C4-2B (cell line): Measurements from ENCODE around the gene C16orf95.

Experiments used
- H3K27ac ChIP-seq: fragments of 450-650 bp; 2 replicates; pipeline ENCODE4 v1.5.1; 2017
- CTCF ChIP-seq: fragments of 450-650 bp; conservative IDR thresholded peaks from 2 replicates; pipeline ENCODE4 v1.5.1; 2017; ENCODE audit warnings: mild to moderate bottlenecking
- ZFX ChIP-seq: fragments of 450-650 bp; IDR thresholded peaks from 2 replicates; pipeline ENCODE4 v1.6.1; 2017

C16orf95 gene

DNA sequence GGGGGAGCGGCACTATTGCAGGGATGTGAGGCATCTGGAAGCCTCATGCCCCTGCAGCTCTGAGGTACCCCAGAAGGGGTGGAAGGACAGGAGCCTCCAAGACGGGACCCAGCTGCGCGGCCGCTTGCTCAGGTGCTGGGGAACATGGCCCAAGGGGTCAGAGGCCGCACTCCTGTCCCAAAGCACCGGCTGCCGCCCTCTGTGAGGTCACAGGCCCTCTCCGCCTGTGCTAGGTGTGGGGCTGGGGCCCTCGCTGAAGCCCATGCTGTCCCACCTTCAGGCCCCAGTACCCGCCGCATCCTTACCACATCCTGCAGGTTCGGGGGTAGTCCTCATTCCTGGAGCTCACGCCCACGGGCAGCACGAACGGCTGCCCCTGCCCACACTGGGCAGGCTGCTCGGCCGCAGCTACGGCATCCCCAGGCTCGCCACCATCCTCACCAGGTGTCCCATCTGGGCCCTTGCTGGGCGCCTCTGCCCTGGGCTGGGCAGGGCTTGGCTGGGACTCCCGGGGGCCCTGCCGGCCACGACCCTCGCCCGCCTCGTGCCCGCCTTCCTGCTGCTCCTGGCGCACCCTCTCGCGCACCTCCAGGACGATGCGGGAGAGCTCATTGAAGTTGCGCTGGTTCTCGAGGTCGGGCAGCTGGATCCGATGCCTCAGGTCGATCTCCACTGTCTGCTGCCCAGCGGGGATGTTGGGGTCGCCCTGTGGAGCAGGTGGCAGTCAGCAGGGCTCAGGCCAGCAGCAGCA, 16.6 kb upstream of the C16orf95 start:
- TF ChIP-seq CTCF (no peak), ZFX (no peak)
- no peak overlapping the region for H3K27ac ChIP-seq

DNA sequence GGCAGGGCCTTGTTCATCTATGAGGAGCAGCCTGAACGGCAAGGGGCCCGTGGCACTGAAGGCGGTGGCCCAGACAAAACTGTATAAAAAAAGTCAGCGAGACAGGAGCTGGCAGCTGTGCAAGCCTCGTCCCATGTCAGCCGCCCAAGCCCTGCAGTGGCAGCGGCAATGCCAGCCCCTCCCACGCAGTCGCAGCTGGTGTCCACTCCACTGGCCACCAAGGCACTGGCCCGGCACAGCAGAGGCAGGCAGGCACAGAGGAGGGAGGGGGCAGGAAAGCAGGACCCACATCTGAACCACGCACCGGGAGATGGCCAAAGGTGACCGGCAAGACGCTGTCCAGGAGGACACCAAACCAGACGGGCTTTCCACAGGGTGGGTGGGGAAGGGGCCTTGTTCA, 15.9 kb upstream of the C16orf95 start:
- no peak for TF ChIP-seq ZFX
- TF ChIP-seq CTCF: no peak
- H3K27ac ChIP-seq: peak overlapping the region; percentile 30

GRCh38 chr16:87332150-87332549, 15.0 kb upstream of the C16orf95 start:
- H3K27ac ChIP-seq: peak overlapping the region; percentile 30
- no peak for TF ChIP-seq ZFX
- no peak for TF ChIP-seq CTCF

DNA sequence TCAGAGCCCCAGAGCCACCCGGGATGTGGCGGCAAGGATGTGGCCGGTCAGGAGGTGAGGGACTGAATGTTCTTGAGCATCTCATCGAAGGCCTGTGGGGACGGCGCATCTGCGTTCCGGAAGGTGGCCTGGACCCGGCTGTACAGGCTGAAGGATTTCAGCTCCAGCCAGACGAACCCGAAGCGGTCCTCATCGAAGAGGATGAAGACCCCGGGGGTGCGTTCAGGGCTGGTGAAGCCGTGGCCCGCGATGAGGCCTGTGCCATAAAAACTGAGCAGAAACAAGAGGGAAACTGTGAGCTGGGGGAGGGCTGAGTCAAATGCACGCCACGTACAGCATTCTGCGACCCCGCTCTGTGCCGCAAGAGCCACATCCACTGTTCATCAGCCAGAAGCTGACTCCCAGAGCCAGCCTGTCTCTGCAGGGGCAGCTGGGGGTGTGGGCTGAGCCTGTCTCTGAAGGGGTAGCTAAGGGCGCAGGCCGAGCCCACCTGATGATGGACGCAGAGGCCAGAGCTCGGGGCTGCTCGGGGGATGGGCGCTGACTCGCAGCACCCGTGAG, 14.1 kb upstream of the C16orf95 start:
- TF ChIP-seq CTCF: no peak
- no peak for TF ChIP-seq ZFX
- no peak overlapping the region; the same call in 1 of the 2 replicates for H3K27ac ChIP-seq

GRCh38 chr16:87330646-87331045, 13.5 kb upstream of the C16orf95 start:
- no peak overlapping the region for H3K27ac ChIP-seq
- TF ChIP-seq CTCF: no peak
- no peak for TF ChIP-seq ZFX

DNA sequence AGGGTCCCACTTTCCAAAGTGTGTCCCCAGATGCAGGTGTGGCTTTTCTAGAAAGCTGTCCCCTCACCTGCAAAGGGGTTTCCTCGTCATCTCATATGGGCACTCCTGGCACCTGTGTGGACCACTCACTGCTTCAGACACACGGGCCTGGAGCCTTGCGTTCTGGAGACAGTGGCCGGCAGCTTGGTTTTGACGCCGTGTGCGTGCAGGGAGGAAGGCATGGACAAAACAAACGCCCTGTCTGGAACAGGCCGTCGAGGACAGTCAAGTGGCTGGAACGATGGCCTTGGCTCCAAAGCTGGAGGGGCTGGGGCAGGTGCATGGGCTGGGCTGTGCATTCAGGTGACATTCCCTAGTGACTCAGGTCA, 13.0 kb upstream of the C16orf95 start:
- no peak overlapping the region for H3K27ac ChIP-seq
- no peak for TF ChIP-seq CTCF
- TF ChIP-seq ZFX: no peak

DNA sequence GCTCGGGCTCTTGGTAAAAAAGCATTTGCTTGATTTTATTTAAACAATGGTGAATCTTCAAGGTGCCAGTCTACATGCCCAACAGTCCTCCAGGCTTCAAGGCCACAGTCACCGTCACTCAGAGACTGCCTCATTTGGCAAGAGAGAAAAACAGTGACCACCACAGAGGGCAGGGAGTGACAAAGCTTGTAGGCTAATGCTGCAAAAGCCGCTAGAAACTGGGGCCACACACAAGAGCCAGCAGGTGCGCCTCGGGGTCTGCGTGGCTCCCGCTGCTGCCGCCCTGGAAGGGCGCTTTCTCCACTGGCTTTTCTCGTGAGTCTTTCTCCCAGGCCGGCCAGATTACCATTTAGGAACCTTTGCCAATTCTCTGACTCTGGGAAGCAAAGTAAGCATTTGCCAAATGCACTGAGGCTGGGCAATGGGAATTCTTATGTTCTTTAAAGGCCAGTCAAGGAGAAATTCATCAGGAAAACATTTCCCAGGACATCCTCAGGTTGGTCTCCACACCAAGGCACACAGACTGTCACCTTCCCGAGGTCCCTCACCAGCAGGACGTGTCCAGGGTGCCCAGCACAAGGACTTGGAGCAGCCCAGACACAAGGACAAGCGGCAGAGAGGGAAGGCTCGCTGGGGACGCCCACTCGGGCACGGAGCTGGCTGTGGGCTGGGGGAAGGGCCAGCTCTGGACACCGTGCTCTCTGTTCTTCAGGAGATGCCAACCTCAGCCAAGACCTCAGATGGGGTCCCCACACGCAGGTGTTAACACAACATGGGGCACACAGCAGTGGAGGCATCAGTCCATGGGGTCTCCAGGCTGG, 12.5 kb upstream of the C16orf95 start:
- H3K27ac ChIP-seq: no peak overlapping the region
- no peak for TF ChIP-seq CTCF
- TF ChIP-seq ZFX: no peak
